Neural progenitor cell (in vitro differentiated cells): Measurements from ENCODE around the gene LPCAT2.

Experiments
- EZH2 ChIP-seq: fragments of 200-600 bp; sonication (generic); IDR thresholded peaks from 2 replicates; pipeline ENCODE4 v1.6.1; 2017; ENCODE audit warnings: antibody characterized with exemption, mild to moderate bottlenecking, moderate library complexity
- TF ChIP-seq, protein P1 (sequence below): fragments of 200-600 bp; sonication (generic); IDR thresholded peaks from 2 replicates; pipeline ENCODE4 v1.5.1; 2017; ENCODE audit warnings: antibody characterized with exemption, mild to moderate bottlenecking

DNA sequence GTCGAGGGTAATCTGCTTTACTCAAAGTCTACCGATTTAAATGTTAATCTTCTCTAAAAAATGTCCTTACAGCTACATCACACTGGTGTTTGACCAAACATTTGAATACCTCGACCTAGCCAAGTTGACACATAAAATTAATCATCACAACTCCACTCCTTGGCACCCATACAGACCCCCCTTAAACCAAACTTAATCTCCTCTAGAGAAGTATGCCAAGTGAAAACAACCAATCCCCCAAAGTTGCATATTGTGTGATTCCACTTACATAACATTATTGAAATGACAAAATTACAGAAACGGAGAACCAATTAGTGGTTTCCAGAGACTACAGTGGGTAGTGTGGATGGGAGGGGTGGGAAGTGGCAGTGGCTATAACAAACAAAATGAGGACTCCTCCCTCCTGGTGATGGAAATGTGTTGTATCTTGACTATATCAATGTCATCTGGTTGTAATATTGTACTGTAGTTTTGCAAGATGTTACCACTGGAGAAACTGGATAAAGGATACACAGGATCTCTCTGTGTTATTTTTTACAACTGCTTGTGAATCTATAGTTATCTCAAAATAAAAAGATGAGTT, 97.0 kb downstream of the LPCAT2 start:
- TF ChIP-seq, protein P1, sequence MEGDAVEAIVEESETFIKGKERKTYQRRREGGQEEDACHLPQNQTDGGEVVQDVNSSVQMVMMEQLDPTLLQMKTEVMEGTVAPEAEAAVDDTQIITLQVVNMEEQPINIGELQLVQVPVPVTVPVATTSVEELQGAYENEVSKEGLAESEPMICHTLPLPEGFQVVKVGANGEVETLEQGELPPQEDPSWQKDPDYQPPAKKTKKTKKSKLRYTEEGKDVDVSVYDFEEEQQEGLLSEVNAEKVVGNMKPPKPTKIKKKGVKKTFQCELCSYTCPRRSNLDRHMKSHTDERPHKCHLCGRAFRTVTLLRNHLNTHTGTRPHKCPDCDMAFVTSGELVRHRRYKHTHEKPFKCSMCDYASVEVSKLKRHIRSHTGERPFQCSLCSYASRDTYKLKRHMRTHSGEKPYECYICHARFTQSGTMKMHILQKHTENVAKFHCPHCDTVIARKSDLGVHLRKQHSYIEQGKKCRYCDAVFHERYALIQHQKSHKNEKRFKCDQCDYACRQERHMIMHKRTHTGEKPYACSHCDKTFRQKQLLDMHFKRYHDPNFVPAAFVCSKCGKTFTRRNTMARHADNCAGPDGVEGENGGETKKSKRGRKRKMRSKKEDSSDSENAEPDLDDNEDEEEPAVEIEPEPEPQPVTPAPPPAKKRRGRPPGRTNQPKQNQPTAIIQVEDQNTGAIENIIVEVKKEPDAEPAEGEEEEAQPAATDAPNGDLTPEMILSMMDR, result no peak
- TF ChIP-seq EZH2, result no peak
